Measurements from ENCODE around the gene HYOU1. TPM values are rescaled to one million over a fixed set of nuclear protein-coding genes. Genes with fewer than 3 reads are reported as not detected.
A peak's percentile ranks its signal among the peaks of the same experiment; 100 is the strongest.

Gene HYOU1
- total RNA-seq, 1 donor from 2014 or later, result 115 TPM

GRCh38 chr11:119091178-119091577 lies 34.2 kb upstream of the HYOU1 start:
- TF ChIP-seq, protein P1, sequence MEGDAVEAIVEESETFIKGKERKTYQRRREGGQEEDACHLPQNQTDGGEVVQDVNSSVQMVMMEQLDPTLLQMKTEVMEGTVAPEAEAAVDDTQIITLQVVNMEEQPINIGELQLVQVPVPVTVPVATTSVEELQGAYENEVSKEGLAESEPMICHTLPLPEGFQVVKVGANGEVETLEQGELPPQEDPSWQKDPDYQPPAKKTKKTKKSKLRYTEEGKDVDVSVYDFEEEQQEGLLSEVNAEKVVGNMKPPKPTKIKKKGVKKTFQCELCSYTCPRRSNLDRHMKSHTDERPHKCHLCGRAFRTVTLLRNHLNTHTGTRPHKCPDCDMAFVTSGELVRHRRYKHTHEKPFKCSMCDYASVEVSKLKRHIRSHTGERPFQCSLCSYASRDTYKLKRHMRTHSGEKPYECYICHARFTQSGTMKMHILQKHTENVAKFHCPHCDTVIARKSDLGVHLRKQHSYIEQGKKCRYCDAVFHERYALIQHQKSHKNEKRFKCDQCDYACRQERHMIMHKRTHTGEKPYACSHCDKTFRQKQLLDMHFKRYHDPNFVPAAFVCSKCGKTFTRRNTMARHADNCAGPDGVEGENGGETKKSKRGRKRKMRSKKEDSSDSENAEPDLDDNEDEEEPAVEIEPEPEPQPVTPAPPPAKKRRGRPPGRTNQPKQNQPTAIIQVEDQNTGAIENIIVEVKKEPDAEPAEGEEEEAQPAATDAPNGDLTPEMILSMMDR (conservative IDR thresholded peaks at IDR 0.05; ENCODE audit: low read depth, low read length), result no peak
- no peak overlapping the region for H3K4me3 ChIP-seq (ENCODE audit: low read depth, low read length)
- DNase-seq (ENCODE audit: low read depth), result no peak

- H3K4me3 ChIP-seq (ENCODE audit: low read depth, low read length), result no peak overlapping the region
- TF ChIP-seq, protein P1 (conservative IDR thresholded peaks at IDR 0.05; ENCODE audit: low read depth, low read length), result no peak
- no peak for DNase-seq (ENCODE audit: low read depth)
Observed at GRCh38 chr11:119089319-119089718, 32.3 kb upstream of the HYOU1 start.

- H3K4me3 ChIP-seq (ENCODE audit: low read depth, low read length), result no peak overlapping the region
- DNase-seq (ENCODE audit: low read depth), result no peak
- TF ChIP-seq, protein P1 (conservative IDR thresholded peaks at IDR 0.05; ENCODE audit: low read depth, low read length), result no peak
Observed at GRCh38 chr11:119088406-119088805, 31.4 kb upstream of the HYOU1 start.

DNA sequence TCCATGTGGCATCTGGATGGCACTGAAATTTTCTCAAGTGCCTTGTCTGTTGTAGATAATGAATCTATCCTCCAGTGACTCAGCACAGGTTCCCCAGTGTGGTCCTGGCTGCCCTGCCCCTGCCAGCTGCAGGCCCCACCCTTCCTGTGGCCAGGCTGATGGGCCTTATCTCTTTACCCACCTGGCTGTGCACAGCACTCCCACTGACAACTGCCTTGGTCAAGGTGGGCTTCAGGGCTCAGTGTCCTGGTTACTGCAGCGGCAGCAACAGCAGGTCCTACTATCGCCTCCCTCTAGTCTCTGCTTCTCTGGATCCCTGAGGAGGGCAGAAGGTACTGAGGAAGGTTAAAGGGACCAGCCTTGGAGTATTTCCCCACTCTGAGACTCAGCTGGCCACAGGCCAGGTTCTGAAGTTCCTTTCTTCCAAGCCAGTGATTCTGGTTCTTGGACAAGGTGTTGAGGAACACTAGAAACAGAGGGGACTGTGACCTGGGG lies 30.8 kb upstream of the HYOU1 start:
- no peak overlapping the region for H3K4me3 ChIP-seq (ENCODE audit: low read depth, low read length)
- TF ChIP-seq, protein P1 (conservative IDR thresholded peaks at IDR 0.05; ENCODE audit: low read depth, low read length), result no peak
- DNase-seq (ENCODE audit: low read depth), result no peak

GRCh38 chr11:119087123-119087522 lies 30.1 kb upstream of the HYOU1 start:
- TF ChIP-seq, protein P1 (conservative IDR thresholded peaks at IDR 0.05; ENCODE audit: low read depth, low read length), result no peak
- DNase-seq (ENCODE audit: low read depth), result no peak
- no peak overlapping the region for H3K4me3 ChIP-seq (ENCODE audit: low read depth, low read length)

- DNase-seq (ENCODE audit: low read depth), result no peak
- TF ChIP-seq, protein P1 (conservative IDR thresholded peaks at IDR 0.05; ENCODE audit: low read depth, low read length), result no peak
- peak overlapping the region; percentile 90 for H3K4me3 ChIP-seq (ENCODE audit: low read depth, low read length)
Observed at GRCh38 chr11:119085437-119085847, 28.4 kb upstream of the HYOU1 start.

DNA sequence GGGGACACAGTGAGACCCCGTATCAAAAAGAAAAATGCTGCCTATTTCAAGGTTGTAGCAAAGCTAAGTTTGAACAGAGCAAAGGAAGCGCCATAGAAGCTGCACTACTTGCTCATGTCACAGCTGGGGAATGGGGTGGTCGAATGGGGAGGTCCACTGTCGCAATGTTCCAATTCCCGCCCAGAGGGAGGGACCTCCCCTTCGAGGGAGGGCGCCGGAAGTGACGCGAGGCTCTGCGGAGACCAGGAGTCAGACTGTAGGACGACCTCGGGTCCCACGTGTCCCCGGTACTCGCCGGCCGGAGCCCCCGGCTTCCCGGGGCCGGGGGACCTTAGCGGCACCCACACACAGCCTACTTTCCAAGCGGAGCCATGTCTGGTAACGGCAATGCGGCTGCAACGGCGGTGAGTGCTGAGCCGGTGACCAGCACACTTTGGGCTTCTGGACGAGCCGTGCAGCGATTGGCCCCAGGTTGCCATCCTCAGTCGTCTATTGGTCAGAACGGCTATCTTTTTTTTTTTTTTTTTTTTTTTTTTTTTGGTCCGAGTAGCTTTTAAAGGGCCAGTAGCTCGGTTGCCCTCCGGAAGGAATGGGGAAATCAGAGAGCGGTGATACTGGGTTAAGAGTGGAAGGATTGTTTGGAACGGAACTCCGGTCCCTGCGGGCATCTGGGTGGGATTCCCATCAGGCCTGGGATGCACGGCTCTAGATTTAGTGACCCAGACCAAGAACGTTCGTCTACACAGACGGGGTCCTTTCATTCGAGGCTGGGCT lies 27.8 kb upstream of the HYOU1 start, which contains the start of gene HMBS:
TSS of gene HMBS (plus strand) at position 219 of the 774 bp plus-strand sequence. CDS start at position 372, 153 bp downstream.
- TF ChIP-seq, protein P1 (conservative IDR thresholded peaks at IDR 0.05; ENCODE audit: low read depth, low read length), result no peak
- no peak for DNase-seq (ENCODE audit: low read depth)

More for the DNA sequence above, 27.8 kb upstream of the HYOU1 start, which contains the start of gene HMBS:
- H3K4me3 ChIP-seq (ENCODE audit: low read depth, low read length), result peak within 1 kb of the TSS; percentile 90
